ENCODE data around the gene SPEF2. TPM values are rescaled to one million over a fixed set of nuclear protein-coding genes. Genes with fewer than 3 reads are reported as not detected.

Gene SPEF2
- total and polyA plus RNA-seq, 4 donors, result 0.42 to 4.5 (median 2.1) TPM

GRCh38 chr5:35647128-35647527 lies 29.5 kb downstream of the SPEF2 start:
- Histone ChIP-seq H3K27ac (ENCODE audit: low read depth in 1 of 2, low read length in 2 of 2) (no peak overlapping the region), H3K4me1 (ENCODE audit: control insufficient read depth in 4 of 4, insufficient read depth in 4 of 4, low read length in 3 of 4) (no peaks in the 10 kb centered on the region), H3K9ac (ENCODE audit: low read depth in 1 of 2, low read length in 2 of 2) (no peak overlapping the region), H3K36me3 (ENCODE audit: control insufficient read depth in 4 of 4, insufficient read depth in 3 of 4, low read depth in 1 of 4, low read length in 3 of 4) (no peaks in the 10 kb centered on the region), H3K4me3 (ENCODE audit: low read depth in 1 of 3, low read length in 3 of 3) (no peak overlapping the region), H3K27me3 (ENCODE audit: control insufficient read depth in 4 of 4, insufficient read depth in 4 of 4, low read length in 3 of 4) (no peaks in the 10 kb centered on the region), H3K9me3 (ENCODE audit: control insufficient read depth in 4 of 4, low read length in 3 of 4) (no peaks in the 10 kb centered on the region)
- TF ChIP-seq HNF4A (conservative IDR thresholded peaks at IDR 0.05) (no peak), ATF3 (IDR thresholded peaks at IDR 0.05) (no peak), MAX (IDR thresholded peaks at IDR 0.05) (no peak), HNF4G (IDR thresholded peaks at IDR 0.05) (no peak), YY1 (IDR thresholded peaks at IDR 0.05) (no peak), CTCF (IDR thresholded peaks at IDR 0.05; ENCODE audit: low read depth, low read length, missing input control) (no peak), EGR1 (IDR thresholded peaks at IDR 0.05; ENCODE audit: low read depth in 2 of 2) (no peak), FOXA2 (IDR thresholded peaks at IDR 0.05) (no peak), RAD21 (IDR thresholded peaks at IDR 0.05) (no peak), RXRA (IDR thresholded peaks at IDR 0.05) (no peak), SP1 (IDR thresholded peaks at IDR 0.05) (no peak), JUND (IDR thresholded peaks at IDR 0.05) (no peak), TAF1 (conservative IDR thresholded peaks at IDR 0.05) (no peak), GABPA (IDR thresholded peaks at IDR 0.05 in 1 of 2, conservative IDR thresholded peaks at IDR 0.05 in 1 of 2) (no peak), FOXA1 (IDR thresholded peaks at IDR 0.05) (no peak), NR2F2 (IDR thresholded peaks at IDR 0.05) (no peak)
- TF ChIP-seq, protein P1, sequence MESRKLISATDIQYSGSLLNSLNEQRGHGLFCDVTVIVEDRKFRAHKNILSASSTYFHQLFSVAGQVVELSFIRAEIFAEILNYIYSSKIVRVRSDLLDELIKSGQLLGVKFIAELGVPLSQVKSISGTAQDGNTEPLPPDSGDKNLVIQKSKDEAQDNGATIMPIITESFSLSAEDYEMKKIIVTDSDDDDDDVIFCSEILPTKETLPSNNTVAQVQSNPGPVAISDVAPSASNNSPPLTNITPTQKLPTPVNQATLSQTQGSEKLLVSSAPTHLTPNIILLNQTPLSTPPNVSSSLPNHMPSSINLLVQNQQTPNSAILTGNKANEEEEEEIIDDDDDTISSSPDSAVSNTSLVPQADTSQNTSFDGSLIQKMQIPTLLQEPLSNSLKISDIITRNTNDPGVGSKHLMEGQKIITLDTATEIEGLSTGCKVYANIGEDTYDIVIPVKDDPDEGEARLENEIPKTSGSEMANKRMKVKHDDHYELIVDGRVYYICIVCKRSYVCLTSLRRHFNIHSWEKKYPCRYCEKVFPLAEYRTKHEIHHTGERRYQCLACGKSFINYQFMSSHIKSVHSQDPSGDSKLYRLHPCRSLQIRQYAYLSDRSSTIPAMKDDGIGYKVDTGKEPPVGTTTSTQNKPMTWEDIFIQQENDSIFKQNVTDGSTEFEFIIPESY (IDR thresholded peaks at IDR 0.05), result no peak
- TF ChIP-seq, protein P2, sequence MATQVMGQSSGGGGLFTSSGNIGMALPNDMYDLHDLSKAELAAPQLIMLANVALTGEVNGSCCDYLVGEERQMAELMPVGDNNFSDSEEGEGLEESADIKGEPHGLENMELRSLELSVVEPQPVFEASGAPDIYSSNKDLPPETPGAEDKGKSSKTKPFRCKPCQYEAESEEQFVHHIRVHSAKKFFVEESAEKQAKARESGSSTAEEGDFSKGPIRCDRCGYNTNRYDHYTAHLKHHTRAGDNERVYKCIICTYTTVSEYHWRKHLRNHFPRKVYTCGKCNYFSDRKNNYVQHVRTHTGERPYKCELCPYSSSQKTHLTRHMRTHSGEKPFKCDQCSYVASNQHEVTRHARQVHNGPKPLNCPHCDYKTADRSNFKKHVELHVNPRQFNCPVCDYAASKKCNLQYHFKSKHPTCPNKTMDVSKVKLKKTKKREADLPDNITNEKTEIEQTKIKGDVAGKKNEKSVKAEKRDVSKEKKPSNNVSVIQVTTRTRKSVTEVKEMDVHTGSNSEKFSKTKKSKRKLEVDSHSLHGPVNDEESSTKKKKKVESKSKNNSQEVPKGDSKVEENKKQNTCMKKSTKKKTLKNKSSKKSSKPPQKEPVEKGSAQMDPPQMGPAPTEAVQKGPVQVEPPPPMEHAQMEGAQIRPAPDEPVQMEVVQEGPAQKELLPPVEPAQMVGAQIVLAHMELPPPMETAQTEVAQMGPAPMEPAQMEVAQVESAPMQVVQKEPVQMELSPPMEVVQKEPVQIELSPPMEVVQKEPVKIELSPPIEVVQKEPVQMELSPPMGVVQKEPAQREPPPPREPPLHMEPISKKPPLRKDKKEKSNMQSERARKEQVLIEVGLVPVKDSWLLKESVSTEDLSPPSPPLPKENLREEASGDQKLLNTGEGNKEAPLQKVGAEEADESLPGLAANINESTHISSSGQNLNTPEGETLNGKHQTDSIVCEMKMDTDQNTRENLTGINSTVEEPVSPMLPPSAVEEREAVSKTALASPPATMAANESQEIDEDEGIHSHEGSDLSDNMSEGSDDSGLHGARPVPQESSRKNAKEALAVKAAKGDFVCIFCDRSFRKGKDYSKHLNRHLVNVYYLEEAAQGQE (IDR thresholded peaks at IDR 0.05), result no peak
- 100% methylated on average over 1 of the region's 1 CpG for WGBS
- DNase-seq (ENCODE audit: low spot score), result no peak

Measured in liver (tissue), 9 donors.